T-helper 17 cell (primary cell): Measurements from ENCODE around the gene FSHR. TPM values are rescaled to one million over a fixed set of nuclear protein-coding genes. Genes with fewer than 3 reads are reported as not detected.

Experiments
- ATAC-seq: fragments of 150-1000 bp; cut with Tn5 transposase; 2 replicates; pipeline ENCODE4 v1.10.0; 2021; ENCODE audit warnings: mild to moderate bottlenecking, moderate library complexity
- DNase-seq, 3 donors: peaks; one replicate each; pipeline versions ENCODE4 v3.0.0 to v3.0.0-alpha.2; 2020 to 2021
- H3K9me3 ChIP-seq: one replicate; pipeline ENCODE4 v1.7.0; 2013; ENCODE audit warnings: low read length, mild to moderate bottlenecking; ENCODE audit not compliant: control insufficient read depth, poor library complexity, severe bottlenecking
- H3K27ac Mint-ChIP-seq: one replicate; pipeline ENCODE4 v1.8.0; 2022; ENCODE audit warnings: mild to moderate bottlenecking, moderate library complexity, mixed read lengths
- H3K27me3 Mint-ChIP-seq: one replicate; pipeline ENCODE4 v1.8.0; 2022; ENCODE audit warnings: mixed read lengths
- H3K36me3 Mint-ChIP-seq: one replicate; pipeline ENCODE4 v1.8.0; 2022; ENCODE audit warnings: low read depth, mixed read lengths
- H3K4me1 Mint-ChIP-seq: one replicate; pipeline ENCODE4 v1.8.0; 2022; ENCODE audit warnings: mild to moderate bottlenecking, mixed read lengths
- H3K4me3 Mint-ChIP-seq: one replicate; pipeline ENCODE4 v1.8.0; 2022; ENCODE audit warnings: mild to moderate bottlenecking, moderate library complexity, mixed read lengths
- total RNA-seq, 4 donors: library from RNA in 2 of 4; stranded (reverse) in 2 of 4; gene quantifications; one replicate each; pipeline ENCODE4 v1.2.3 and lab custom pipeline; 2022 to 2026

Gene FSHR
- total RNA-seq, 2 donors from 2014 or later, result not detected

- Mint-ChIP-seq H3K4me3 (no peak overlapping the region), H3K4me1 (no peaks in the 10 kb centered on the region), H3K27ac (no peak overlapping the region), H3K27me3 (no peaks in the 10 kb centered on the region), H3K36me3 (no peaks in the 10 kb centered on the region)
- ATAC-seq (no peak), DNase-seq (no peak)
- no peaks in the 10 kb centered on the region for H3K9me3 ChIP-seq
These were observed 576 bp upstream of the FSHR start for GRCh38 chr2:49154891-49155290.

GRCh38 chr2:49153252-49153651 lies 1.1 kb downstream of the FSHR start:
- H3K27ac Mint-ChIP-seq, result no peak overlapping the region
- no peaks in the 10 kb centered on the region for H3K36me3 Mint-ChIP-seq
- no peak for ATAC-seq
- H3K27me3 Mint-ChIP-seq, result no peaks in the 10 kb centered on the region
- no peak overlapping the region for H3K4me3 Mint-ChIP-seq
- DNase-seq, result no peak
- H3K9me3 ChIP-seq, result no peaks in the 10 kb centered on the region
- no peaks in the 10 kb centered on the region for H3K4me1 Mint-ChIP-seq

GRCh38 chr2:49152824-49153223 lies 1.5 kb downstream of the FSHR start:
- Mint-ChIP-seq H3K4me1 (no peaks in the 10 kb centered on the region), H3K36me3 (no peaks in the 10 kb centered on the region), H3K27ac (no peak overlapping the region), H3K27me3 (no peaks in the 10 kb centered on the region), H3K4me3 (no peak overlapping the region)
- DNase-seq (no peak), ATAC-seq (no peak)
- no peaks in the 10 kb centered on the region for H3K9me3 ChIP-seq

GRCh38 chr2:49146401-49146800 lies 7.9 kb downstream of the FSHR start:
- no peak overlapping the region for H3K27ac Mint-ChIP-seq
- no peak for DNase-seq
- ATAC-seq, result no peak
- no peaks in the 10 kb centered on the region for H3K36me3 Mint-ChIP-seq
- H3K27me3 Mint-ChIP-seq, result no peaks in the 10 kb centered on the region
- H3K4me3 Mint-ChIP-seq, result no peak overlapping the region
- no peaks in the 10 kb centered on the region for H3K9me3 ChIP-seq
- no peaks in the 10 kb centered on the region for H3K4me1 Mint-ChIP-seq

GRCh38 chr2:49131801-49132200 lies 22.5 kb downstream of the FSHR start:
- Mint-ChIP-seq H3K4me1 (no peaks in the 10 kb centered on the region), H3K4me3 (no peak overlapping the region), H3K27ac (no peak overlapping the region), H3K36me3 (no peaks in the 10 kb centered on the region), H3K27me3 (no peaks in the 10 kb centered on the region)
- no peaks in the 10 kb centered on the region for H3K9me3 ChIP-seq
- DNase-seq, result no peak
- no peak for ATAC-seq

GRCh38 chr2:49129034-49129433 lies 25.3 kb downstream of the FSHR start:
- Mint-ChIP-seq H3K4me3 (no peak overlapping the region), H3K27me3 (no peaks in the 10 kb centered on the region), H3K27ac (no peak overlapping the region), H3K36me3 (no peaks in the 10 kb centered on the region), H3K4me1 (no peaks in the 10 kb centered on the region)
- H3K9me3 ChIP-seq, result no peaks in the 10 kb centered on the region
- ATAC-seq (no peak), DNase-seq (no peak)

GRCh38 chr2:49123600-49123999 lies 30.7 kb downstream of the FSHR start:
- Mint-ChIP-seq H3K4me3 (no peak overlapping the region), H3K4me1 (no peaks in the 10 kb centered on the region), H3K27ac (no peak overlapping the region), H3K27me3 (no peaks in the 10 kb centered on the region), H3K36me3 (no peaks in the 10 kb centered on the region)
- peaks cover 2% of the 10 kb centered on the region for H3K9me3 ChIP-seq
- ATAC-seq (no peak), DNase-seq (no peak)

GRCh38 chr2:49122107-49122506 lies 32.2 kb downstream of the FSHR start:
- H3K9me3 ChIP-seq, result peaks cover 2% of the 10 kb centered on the region
- H3K4me1 Mint-ChIP-seq, result no peaks in the 10 kb centered on the region
- no peak overlapping the region for H3K4me3 Mint-ChIP-seq
- H3K27ac Mint-ChIP-seq, result no peak overlapping the region
- DNase-seq (no peak), ATAC-seq (no peak)
- H3K27me3 Mint-ChIP-seq, result no peaks in the 10 kb centered on the region
- H3K36me3 Mint-ChIP-seq, result no peaks in the 10 kb centered on the region

- no peak for ATAC-seq
- Mint-ChIP-seq H3K36me3 (no peaks in the 10 kb centered on the region), H3K4me3 (no peak overlapping the region), H3K27ac (no peak overlapping the region), H3K27me3 (no peaks in the 10 kb centered on the region), H3K4me1 (no peaks in the 10 kb centered on the region)
- no peaks in the 10 kb centered on the region for H3K9me3 ChIP-seq
- DNase-seq, result no peak
These were observed 41.3 kb downstream of the FSHR start for GRCh38 chr2:49113046-49113445.

GRCh38 chr2:49111456-49111855 lies 42.9 kb downstream of the FSHR start:
- ATAC-seq, result no peak
- H3K4me1 Mint-ChIP-seq, result no peaks in the 10 kb centered on the region

GRCh38 chr2:49111006-49111405 lies 43.3 kb downstream of the FSHR start:
- no peak overlapping the region for H3K4me3 Mint-ChIP-seq
- DNase-seq, result no peak
- H3K4me1 Mint-ChIP-seq, result no peaks in the 10 kb centered on the region
- H3K27ac Mint-ChIP-seq, result no peak overlapping the region
- H3K9me3 ChIP-seq, result no peaks in the 10 kb centered on the region
- ATAC-seq, result no peak
- no peaks in the 10 kb centered on the region for H3K36me3 Mint-ChIP-seq
- no peaks in the 10 kb centered on the region for H3K27me3 Mint-ChIP-seq

More at GRCh38 chr2:49111456-49111855, 42.9 kb downstream of the FSHR start:
- DNase-seq, result no peak
- Mint-ChIP-seq H3K4me3 (no peak overlapping the region), H3K27me3 (no peaks in the 10 kb centered on the region), H3K36me3 (no peaks in the 10 kb centered on the region), H3K27ac (no peak overlapping the region)
- H3K9me3 ChIP-seq, result no peaks in the 10 kb centered on the region

GRCh38 chr2:49110571-49110970 lies 43.7 kb downstream of the FSHR start:
- Mint-ChIP-seq H3K27ac (no peak overlapping the region), H3K4me1 (no peaks in the 10 kb centered on the region), H3K27me3 (no peaks in the 10 kb centered on the region), H3K36me3 (no peaks in the 10 kb centered on the region), H3K4me3 (no peak overlapping the region)
- ATAC-seq (no peak), DNase-seq (no peak)
- H3K9me3 ChIP-seq, result no peaks in the 10 kb centered on the region

GRCh38 chr2:49108851-49109250 lies 45.5 kb downstream of the FSHR start:
- Mint-ChIP-seq H3K36me3 (no peaks in the 10 kb centered on the region), H3K4me1 (no peaks in the 10 kb centered on the region), H3K4me3 (no peak overlapping the region), H3K27me3 (no peaks in the 10 kb centered on the region), H3K27ac (no peak overlapping the region)
- DNase-seq, result no peak
- no peak for ATAC-seq
- H3K9me3 ChIP-seq, result no peaks in the 10 kb centered on the region

GRCh38 chr2:49108436-49108835 lies 45.9 kb downstream of the FSHR start:
- Mint-ChIP-seq H3K4me3 (no peak overlapping the region), H3K4me1 (no peaks in the 10 kb centered on the region), H3K27me3 (no peaks in the 10 kb centered on the region), H3K36me3 (no peaks in the 10 kb centered on the region), H3K27ac (no peak overlapping the region)
- no peaks in the 10 kb centered on the region for H3K9me3 ChIP-seq
- DNase-seq (no peak), ATAC-seq (no peak)

- no peak for DNase-seq
- H3K36me3 Mint-ChIP-seq, result no peaks in the 10 kb centered on the region
- no peaks in the 10 kb centered on the region for H3K27me3 Mint-ChIP-seq
- ATAC-seq, result no peak
- H3K9me3 ChIP-seq, result no peaks in the 10 kb centered on the region
- H3K27ac Mint-ChIP-seq, result no peak overlapping the region
- no peaks in the 10 kb centered on the region for H3K4me1 Mint-ChIP-seq
- H3K4me3 Mint-ChIP-seq, result no peak overlapping the region
These were observed 48.8 kb downstream of the FSHR start for GRCh38 chr2:49105506-49105905.
